H9 (cell line): Measurements from ENCODE around the gene SPATA17. TPM values are rescaled to one million over a fixed set of nuclear protein-coding genes. Genes with fewer than 3 reads are reported as not detected.

Source experiments
- DNase-seq: peaks from one replicate; pipeline ENCODE4 v3.0.0-alpha.2; 2017
- H2AFZ ChIP-seq: one replicate; pipeline ENCODE4 v1.6.1; 2013; ENCODE audit warnings: mild to moderate bottlenecking, low read length, control low read depth, moderate library complexity
- H2AK5ac ChIP-seq: 2 replicates; pipeline ENCODE4 v1.6.1; 2013; ENCODE audit warnings: low read length, control low read depth, mixed read lengths; ENCODE audit not compliant: insufficient read length
- H2BK120ac ChIP-seq: one replicate; pipeline ENCODE4 v1.6.1; 2013; ENCODE audit warnings: low read depth, mild to moderate bottlenecking, low read length, control low read depth, inconsistent platforms; ENCODE audit not compliant: poor library complexity, severe bottlenecking
- H2BK12ac ChIP-seq: 2 replicates; pipeline ENCODE4 v1.6.1; 2013; ENCODE audit warnings: low read length, control low read depth, mixed read lengths, low read depth; ENCODE audit not compliant: insufficient read length
- H2BK15ac ChIP-seq: 2 replicates; pipeline ENCODE4 v1.6.1; 2013; ENCODE audit warnings: low read depth, low read length, control low read depth
- H2BK20ac ChIP-seq: one replicate; pipeline ENCODE4 v1.6.1; 2013; ENCODE audit warnings: low read depth, mild to moderate bottlenecking, low read length, control low read depth, inconsistent platforms; ENCODE audit not compliant: poor library complexity, severe bottlenecking
- H2BK5ac ChIP-seq: 2 replicates; pipeline ENCODE4 v1.6.1; 2013; ENCODE audit warnings: low read length, control low read depth, mixed read lengths; ENCODE audit not compliant: insufficient read length
- H3K14ac ChIP-seq: 2 replicates; pipeline ENCODE4 v1.6.1; 2013; ENCODE audit warnings: low read length, control low read depth; ENCODE audit not compliant: insufficient read depth
- H3K18ac ChIP-seq: 2 replicates; pipeline ENCODE4 v1.6.1; 2013; ENCODE audit warnings: low read depth, mild to moderate bottlenecking, mixed read lengths, low read length, control low read depth; ENCODE audit not compliant: insufficient read length
- H3K23ac ChIP-seq: 2 replicates; pipeline ENCODE4 v1.6.1; 2013; ENCODE audit warnings: low read length, control low read depth, mixed read lengths, low read depth; ENCODE audit not compliant: insufficient read length
- H3K23me2 ChIP-seq: 2 replicates; pipeline ENCODE4 v1.6.1; 2013; ENCODE audit warnings: low read depth, mild to moderate bottlenecking, mixed read lengths, low read length, control low read depth; ENCODE audit not compliant: insufficient read length, poor library complexity, severe bottlenecking
- H3K27ac ChIP-seq: 2 replicates; pipeline ENCODE4 v1.5.1; 2013; ENCODE audit warnings: low read length, control low read depth, mixed read lengths, low read depth; ENCODE audit not compliant: insufficient read length
- H3K27me3 ChIP-seq: 2 replicates; pipeline ENCODE4 v1.6.1; 2013; ENCODE audit warnings: low read length, control low read depth, inconsistent platforms; ENCODE audit not compliant: insufficient read depth
- H3K4ac ChIP-seq: 2 replicates; pipeline ENCODE4 v1.6.1; 2013; ENCODE audit warnings: low read depth, mild to moderate bottlenecking, control low read depth, inconsistent platforms, low read length, moderate library complexity
- H3K4me1 ChIP-seq: 2 replicates; pipeline ENCODE4 v1.6.1; 2013; ENCODE audit warnings: low read length, control low read depth, inconsistent platforms; ENCODE audit not compliant: insufficient read depth
- H3K4me2 ChIP-seq: 2 replicates; pipeline ENCODE4 v1.6.1; 2013; ENCODE audit warnings: low read length, control low read depth, mixed read lengths; ENCODE audit not compliant: insufficient read length, insufficient read depth
- H3K56ac ChIP-seq: 2 replicates; pipeline ENCODE4 v1.6.1; 2013; ENCODE audit warnings: low read depth, mild to moderate bottlenecking, mixed read lengths, low read length, control low read depth; ENCODE audit not compliant: insufficient read length
- H3K79me1 ChIP-seq: 2 replicates; pipeline ENCODE4 v1.6.1; 2013; ENCODE audit warnings: low read depth, mild to moderate bottlenecking, moderate library complexity, low read length, control low read depth, inconsistent platforms; ENCODE audit not compliant: insufficient read depth, poor library complexity, severe bottlenecking
- H3K79me2 ChIP-seq: 2 replicates; pipeline ENCODE4 v1.6.1; 2013; ENCODE audit warnings: low read length, control low read depth, inconsistent platforms; ENCODE audit not compliant: insufficient read depth
- H3K9ac ChIP-seq: 2 replicates; pipeline ENCODE4 v1.6.1; 2013; ENCODE audit warnings: low read length, control low read depth, mixed read lengths; ENCODE audit not compliant: insufficient read length; ENCODE audit errors: extremely low read depth
- H3K9me3 ChIP-seq: one replicate; pipeline ENCODE4 v1.6.1; 2013; ENCODE audit warnings: low read depth, low read length, inconsistent platforms; ENCODE audit not compliant: control insufficient read depth
- H3T11ph ChIP-seq: one replicate; pipeline ENCODE4 v1.6.1; 2013; ENCODE audit warnings: mild to moderate bottlenecking, low read length, control low read depth, inconsistent platforms
- H4K20me1 ChIP-seq: one replicate; pipeline ENCODE4 v1.6.1; 2013; ENCODE audit not compliant: control insufficient read depth, insufficient read length, insufficient read depth
- H4K5ac ChIP-seq: 2 replicates; pipeline ENCODE4 v1.6.1; 2013; ENCODE audit warnings: low read depth, mild to moderate bottlenecking, mixed read lengths, low read length, control low read depth; ENCODE audit not compliant: insufficient read length
- H4K8ac ChIP-seq: replicated peaks from 2 replicates; pipeline ENCODE4 v1.6.1; 2013; ENCODE audit warnings: low read length, control low read depth, mixed read lengths, low read depth; ENCODE audit not compliant: insufficient read length
- H4K91ac ChIP-seq: 2 replicates; pipeline ENCODE4 v1.6.1; 2013; ENCODE audit warnings: low read depth, mild to moderate bottlenecking, moderate library complexity, mixed read lengths, low read length, control low read depth; ENCODE audit not compliant: insufficient read length
- H3K27ac Mint-ChIP-seq, 3 experiments: 2 replicates in 2 of 3; 3 replicates in 1 of 3; pipeline ENCODE4 v1.8.0; 2020 to 2021; ENCODE audit warnings: mixed read lengths in 3 of 3, mild to moderate bottlenecking in 1 of 3, moderate library complexity in 1 of 3
- H3K27me3 Mint-ChIP-seq: 2 replicates; pipeline ENCODE4 v1.8.0; 2021; ENCODE audit warnings: low read depth, mild to moderate bottlenecking, moderate library complexity, mixed read lengths
- H3K36me3 Mint-ChIP-seq, 3 experiments: 2 replicates in 2 of 3; 3 replicates in 1 of 3; pipeline ENCODE4 v1.8.0; 2020 to 2021; ENCODE audit warnings: low read depth in 3 of 3, mixed read lengths in 3 of 3; ENCODE audit not compliant: insufficient read depth in 1 of 3
- H3K4me1 Mint-ChIP-seq, 2 experiments: 2 replicates each; pipeline ENCODE4 v1.8.0; 2020; ENCODE audit warnings: mixed read lengths in 2 of 2
- H3K4me3 Mint-ChIP-seq, 2 experiments: 2 replicates in 1 of 2; 3 replicates in 1 of 2; pipeline ENCODE4 v1.8.0; 2020 to 2021; ENCODE audit warnings: mild to moderate bottlenecking in 2 of 2, mixed read lengths in 2 of 2, moderate library complexity in 1 of 2
- H3K9me3 Mint-ChIP-seq, 2 experiments: 2 replicates in 1 of 2; 3 replicates in 1 of 2; pipeline ENCODE4 v1.8.0; 2020; ENCODE audit warnings: mild to moderate bottlenecking in 2 of 2, mixed read lengths in 2 of 2, moderate library complexity in 1 of 2
- total RNA-seq: library from RNA; stranded (reverse); gene quantifications from 2 replicates; pipeline ENCODE4 v1.2.1, GENCODE V29; 2021
- TF ChIP-seq, protein P1 (sequence below): fragments of 200-600 bp; sonication (generic); conservative IDR thresholded peaks from 3 replicates; pipeline ENCODE4 v1.8.0; 2021; ENCODE audit warnings: antibody characterized with exemption, mild to moderate bottlenecking

The SPATA17 gene
- total RNA-seq, 1 experiment from 2014 or later = 0.44 TPM

DNA sequence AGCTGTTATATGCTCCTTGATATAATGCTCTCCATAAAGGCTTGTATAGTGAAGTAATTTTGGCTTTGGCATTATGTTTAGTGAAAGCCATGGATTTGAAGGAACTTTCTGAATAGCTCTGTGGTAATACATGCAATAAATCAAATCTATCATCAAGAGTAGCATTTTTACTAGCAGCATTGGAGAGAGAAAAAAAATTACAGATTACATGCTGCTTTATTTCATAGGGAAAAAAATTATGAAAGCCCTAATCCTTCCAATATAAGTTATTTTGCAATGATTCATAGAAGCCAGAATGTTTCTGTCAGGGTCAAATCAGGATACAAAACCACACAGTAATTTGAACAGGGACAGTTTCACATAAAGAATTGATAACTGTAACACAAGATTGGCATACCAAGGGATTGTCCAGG lies 250.0 kb downstream of the SPATA17 start:
- Histone ChIP-seq H3K9me3 (no peaks in the 10 kb centered on the region), H2AFZ (no peak overlapping the region), H4K91ac (no peak overlapping the region), H3K23ac (no peak overlapping the region), H3K4me1 (no peaks in the 10 kb centered on the region), H3K9ac (no peak overlapping the region), H3K79me2 (no peaks in the 10 kb centered on the region), H4K8ac (no peak overlapping the region), H3T11ph (no peak overlapping the region), H3K18ac (no peak overlapping the region), H2BK5ac (no peak overlapping the region), H3K14ac (no peak overlapping the region), H3K27me3 (no peaks in the 10 kb centered on the region), H2BK20ac (no peak overlapping the region), H2BK15ac (no peak overlapping the region), H3K4ac (no peak overlapping the region), H4K5ac (no peak overlapping the region), H4K20me1 (no peaks in the 10 kb centered on the region), H3K79me1 (no peaks in the 10 kb centered on the region), H2AK5ac (no peak overlapping the region), H2BK120ac (no peak overlapping the region), H2BK12ac (no peak overlapping the region), H3K56ac (no peak overlapping the region), H3K4me2 (no peak overlapping the region), H3K27ac (no peak overlapping the region), H3K23me2 (no peaks in the 10 kb centered on the region)
- Mint-ChIP-seq H3K27ac (no peak overlapping the region), H3K36me3 (peaks cover 0 to 4% (median 2%) of the 10 kb centered on the region in 3 experiments; a peak in 1 of 7 replicates), H3K4me3 (no peak overlapping the region), H3K9me3 (peaks cover 4 to 10% of the 10 kb centered on the region in 2 experiments; a peak in 4 of 5 replicates), H3K4me1 (no peaks in the 10 kb centered on the region), H3K27me3 (no peaks in the 10 kb centered on the region)
- DNase-seq = no peak
- TF ChIP-seq, protein P1, sequence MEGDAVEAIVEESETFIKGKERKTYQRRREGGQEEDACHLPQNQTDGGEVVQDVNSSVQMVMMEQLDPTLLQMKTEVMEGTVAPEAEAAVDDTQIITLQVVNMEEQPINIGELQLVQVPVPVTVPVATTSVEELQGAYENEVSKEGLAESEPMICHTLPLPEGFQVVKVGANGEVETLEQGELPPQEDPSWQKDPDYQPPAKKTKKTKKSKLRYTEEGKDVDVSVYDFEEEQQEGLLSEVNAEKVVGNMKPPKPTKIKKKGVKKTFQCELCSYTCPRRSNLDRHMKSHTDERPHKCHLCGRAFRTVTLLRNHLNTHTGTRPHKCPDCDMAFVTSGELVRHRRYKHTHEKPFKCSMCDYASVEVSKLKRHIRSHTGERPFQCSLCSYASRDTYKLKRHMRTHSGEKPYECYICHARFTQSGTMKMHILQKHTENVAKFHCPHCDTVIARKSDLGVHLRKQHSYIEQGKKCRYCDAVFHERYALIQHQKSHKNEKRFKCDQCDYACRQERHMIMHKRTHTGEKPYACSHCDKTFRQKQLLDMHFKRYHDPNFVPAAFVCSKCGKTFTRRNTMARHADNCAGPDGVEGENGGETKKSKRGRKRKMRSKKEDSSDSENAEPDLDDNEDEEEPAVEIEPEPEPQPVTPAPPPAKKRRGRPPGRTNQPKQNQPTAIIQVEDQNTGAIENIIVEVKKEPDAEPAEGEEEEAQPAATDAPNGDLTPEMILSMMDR = no peak
